WTC11 (cell line): ENCODE data around the gene SMYD3. TPM values are rescaled to one million over a fixed set of nuclear protein-coding genes. Genes with fewer than 3 reads are reported as not detected.

ENCODE experiments used
- ATAC-seq: fragments of 200-7000 bp; cut with Tn5 transposase; 2 replicates; pipeline ENCODE4 v1.10.0; 2021; ENCODE audit warnings: mild to moderate bottlenecking, moderate library complexity
- CTCF ChIA-PET: fragments of 300-600 bp; sonication (Branson Sonifier 250); formaldehyde crosslinking; loops from one replicate; lab custom pipeline; 2021; ENCODE audit warnings: antibody characterized with exemption; lab: Charles Lee
- POLR2A ChIA-PET: fragments of 350-600 bp; sonication (Branson Sonifier 250); formaldehyde crosslinking; loops from one replicate; lab custom pipeline; 2021; ENCODE audit warnings: antibody characterized with exemption; lab: Charles Lee
- DNase-seq: peaks from one replicate; pipeline ENCODE4 v3.0.0; 2021; ENCODE audit warnings: low spot score
- H3K27ac Mint-ChIP-seq: 2 replicates; pipeline ENCODE4 v1.8.0; 2021; ENCODE audit warnings: mixed read lengths
- H3K27me3 Mint-ChIP-seq: 2 replicates; pipeline ENCODE4 v1.8.0; 2021; ENCODE audit warnings: low read depth, mild to moderate bottlenecking, moderate library complexity, mixed read lengths
- H3K36me3 Mint-ChIP-seq: 2 replicates; pipeline ENCODE4 v1.8.0; 2021; ENCODE audit warnings: mixed read lengths
- H3K4me1 Mint-ChIP-seq: 2 replicates; pipeline ENCODE4 v1.8.0; 2022; ENCODE audit warnings: mixed read lengths
- H3K4me3 Mint-ChIP-seq: 2 replicates; pipeline ENCODE4 v1.8.0; 2021; ENCODE audit warnings: mild to moderate bottlenecking, moderate library complexity, mixed read lengths
- H3K9me3 Mint-ChIP-seq: 2 replicates; pipeline ENCODE4 v1.8.0; 2021; ENCODE audit warnings: mixed read lengths
- ATF1 ChIP-seq: sonication (generic); formaldehyde crosslinking; IDR thresholded peaks from 2 replicates; pipeline ENCODE4 v1.8.1; 2023; ENCODE audit warnings: mild to moderate bottlenecking, moderate library complexity, missing genetic modification reagents
- ETV6 ChIP-seq: sonication (generic); formaldehyde crosslinking; IDR thresholded peaks from 2 replicates; pipeline ENCODE4 v1.8.1; 2022; ENCODE audit warnings: mild to moderate bottlenecking, missing genetic modification reagents
- NFE2L1 ChIP-seq: sonication (generic); formaldehyde crosslinking; IDR thresholded peaks from 2 replicates; pipeline ENCODE4 v1.8.1; 2023; ENCODE audit warnings: missing genetic modification reagents
- RORB ChIP-seq: fragments of 250-450 bp; sonication (Bioruptor Pico); IDR thresholded peaks from 2 replicates; pipeline ENCODE4 v1.9.0; 2021; ENCODE audit warnings: mild to moderate bottlenecking
- SP1 ChIP-seq: sonication (generic); formaldehyde crosslinking; conservative IDR thresholded peaks from 2 replicates; pipeline ENCODE4 v1.8.1; 2022; ENCODE audit warnings: missing genetic modification reagents
- ZBTB21 ChIP-seq: sonication (generic); formaldehyde crosslinking; IDR thresholded peaks from 2 replicates; pipeline ENCODE4 v1.8.1; 2023; ENCODE audit warnings: mild to moderate bottlenecking, missing genetic modification reagents, borderline replicate concordance
- ZNF138 ChIP-seq: sonication (generic); formaldehyde crosslinking; conservative IDR thresholded peaks from 2 replicates; pipeline ENCODE4 v1.8.1; 2022; ENCODE audit warnings: mild to moderate bottlenecking, moderate library complexity, missing genetic modification reagents
- ZNF232 ChIP-seq: sonication (generic); formaldehyde crosslinking; IDR thresholded peaks from 2 replicates; pipeline ENCODE4 v1.8.0; 2022; ENCODE audit warnings: mild to moderate bottlenecking, missing genetic modification reagents
- ZNF396 ChIP-seq: fragments of 250-450 bp; sonication (Bioruptor Pico); IDR thresholded peaks from 2 replicates; pipeline ENCODE4 v1.8.0; 2021; ENCODE audit warnings: mild to moderate bottlenecking, moderate library complexity, borderline replicate concordance
- ZNF416 ChIP-seq: fragments of 250-450 bp; sonication (Bioruptor Pico); IDR thresholded peaks from 2 replicates; pipeline ENCODE4 v1.9.0; 2021; ENCODE audit warnings: mild to moderate bottlenecking, inconsistent platforms
- total RNA-seq: library from RNA; stranded (reverse); gene quantifications from 3 replicates; pipeline ENCODE4 v1.2.3, GENCODE V29; 2021
- TF ChIP-seq, protein P1 (sequence below): sonication (generic); formaldehyde crosslinking; IDR thresholded peaks from 2 replicates; pipeline ENCODE4 v1.8.1; 2023; ENCODE audit warnings: mild to moderate bottlenecking, missing genetic modification reagents, moderate library complexity
- TF ChIP-seq, protein P2 (sequence below): sonication (generic); formaldehyde crosslinking; IDR thresholded peaks from 2 replicates; pipeline ENCODE4 v1.8.0; 2022; ENCODE audit warnings: mild to moderate bottlenecking, missing genetic modification reagents
- TF ChIP-seq, protein P3 (sequence below): sonication (generic); formaldehyde crosslinking; IDR thresholded peaks from 2 replicates; pipeline ENCODE4 v1.8.1; 2022; ENCODE audit warnings: mild to moderate bottlenecking, moderate library complexity, missing genetic modification reagents
- TF ChIP-seq, protein P4 (sequence below): sonication (generic); formaldehyde crosslinking; IDR thresholded peaks from 2 replicates; pipeline ENCODE4 v1.8.1; 2022; ENCODE audit warnings: low read depth, mild to moderate bottlenecking, moderate library complexity, missing genetic modification reagents, borderline replicate concordance
- TF ChIP-seq, protein P5 (sequence below): fragments of 250-450 bp; sonication (Bioruptor Pico); IDR thresholded peaks from 2 replicates; pipeline ENCODE4 v2.1.2; 2022; ENCODE audit warnings: mild to moderate bottlenecking, moderate library complexity
- TF ChIP-seq, protein P6 (sequence below): fragments of 250-450 bp; sonication (Bioruptor Pico); IDR thresholded peaks from 2 replicates; pipeline ENCODE4 v1.8.0; 2021; ENCODE audit warnings: mild to moderate bottlenecking

The SMYD3 gene
- total RNA-seq, 1 experiment from 2014 or later = 21.4 TPM

DNA sequence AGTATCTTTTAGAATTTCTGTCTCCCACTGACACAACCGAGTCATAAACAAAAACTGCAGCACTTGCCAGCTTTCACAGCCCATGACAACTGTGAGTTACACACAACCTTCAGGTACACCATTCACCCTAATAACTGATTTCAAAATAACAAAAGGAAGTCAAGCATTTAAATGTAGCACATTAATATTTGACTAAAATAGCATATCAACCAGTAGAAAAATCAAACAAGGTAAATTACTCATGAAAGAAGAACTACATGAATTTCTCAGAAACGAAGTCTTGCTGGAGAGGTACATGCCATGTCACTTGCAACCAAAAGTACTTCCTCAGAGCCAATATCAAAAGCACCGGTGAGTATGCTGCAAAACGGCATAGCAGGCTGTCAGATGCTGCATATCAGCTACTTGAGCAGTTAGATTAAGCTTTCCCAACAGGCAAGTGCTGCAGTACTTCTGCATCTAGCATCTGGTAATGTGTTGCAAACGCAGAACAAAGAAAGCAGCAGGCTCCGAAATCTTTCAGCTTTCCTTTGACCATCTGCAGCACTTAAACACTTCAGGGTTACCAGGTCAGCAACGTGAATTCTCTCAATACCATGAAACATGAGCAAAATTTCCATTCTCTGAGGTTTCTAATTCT lies 223.2 kb downstream of the SMYD3 start (continued):
- TF ChIP-seq, protein P1, sequence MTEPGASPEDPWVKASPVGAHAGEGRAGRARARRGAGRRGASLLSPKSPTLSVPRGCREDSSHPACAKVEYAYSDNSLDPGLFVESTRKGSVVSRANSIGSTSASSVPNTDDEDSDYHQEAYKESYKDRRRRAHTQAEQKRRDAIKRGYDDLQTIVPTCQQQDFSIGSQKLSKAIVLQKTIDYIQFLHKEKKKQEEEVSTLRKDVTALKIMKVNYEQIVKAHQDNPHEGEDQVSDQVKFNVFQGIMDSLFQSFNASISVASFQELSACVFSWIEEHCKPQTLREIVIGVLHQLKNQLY (CRISPR knock-in tag) = no peak
- TF ChIP-seq, protein P2, sequence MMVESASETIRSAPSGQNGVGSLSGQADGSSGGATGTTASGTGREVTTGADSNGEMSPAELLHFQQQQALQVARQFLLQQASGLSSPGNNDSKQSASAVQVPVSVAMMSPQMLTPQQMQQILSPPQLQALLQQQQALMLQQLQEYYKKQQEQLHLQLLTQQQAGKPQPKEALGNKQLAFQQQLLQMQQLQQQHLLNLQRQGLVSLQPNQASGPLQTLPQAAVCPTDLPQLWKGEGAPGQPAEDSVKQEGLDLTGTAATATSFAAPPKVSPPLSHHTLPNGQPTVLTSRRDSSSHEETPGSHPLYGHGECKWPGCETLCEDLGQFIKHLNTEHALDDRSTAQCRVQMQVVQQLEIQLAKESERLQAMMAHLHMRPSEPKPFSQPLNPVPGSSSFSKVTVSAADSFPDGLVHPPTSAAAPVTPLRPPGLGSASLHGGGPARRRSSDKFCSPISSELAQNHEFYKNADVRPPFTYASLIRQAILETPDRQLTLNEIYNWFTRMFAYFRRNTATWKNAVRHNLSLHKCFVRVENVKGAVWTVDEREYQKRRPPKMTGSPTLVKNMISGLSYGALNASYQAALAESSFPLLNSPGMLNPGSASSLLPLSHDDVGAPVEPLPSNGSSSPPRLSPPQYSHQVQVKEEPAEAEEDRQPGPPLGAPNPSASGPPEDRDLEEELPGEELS = no peak
- no peak for TF ChIP-seq ATF1 (CRISPR knock-in tag)

DNA sequence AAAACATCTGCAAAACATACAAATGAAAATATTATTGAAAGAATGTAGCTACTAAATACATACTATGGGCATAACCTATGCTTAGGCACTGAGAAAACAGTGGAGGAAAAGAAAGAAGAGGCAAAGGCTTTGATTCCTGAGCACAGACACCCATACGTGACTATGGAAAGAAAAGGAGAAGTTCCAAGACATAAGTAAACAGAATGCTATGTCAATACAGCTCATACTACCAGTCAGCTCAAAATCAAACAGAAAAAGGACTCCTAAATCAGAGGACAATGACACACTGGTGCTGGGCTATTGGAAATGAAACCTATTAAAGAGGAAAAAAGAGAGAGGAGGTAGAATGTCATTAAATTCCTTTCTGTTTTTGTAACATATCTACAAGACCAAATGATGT lies 225.4 kb downstream of the SMYD3 start:
- H3K4me1 Mint-ChIP-seq = peaks cover 22% of the 10 kb centered on the region
- H3K27ac Mint-ChIP-seq = no peak overlapping the region
- ChIA-PET CTCF (interaction anchor here (0.8 kb wide), 1 partner anchor 74 kb away, joined by 3 read pairs; no protein-coding TSS in a partner anchor), POLR2A (no interaction called here)
- TF ChIP-seq ZNF232 (CRISPR knock-in tag) (no peak), ZNF396 (no peak), SP1 (CRISPR knock-in tag) (no peak), ZNF416 (CRISPR knock-in tag) (no peak)
- H3K4me3 Mint-ChIP-seq = no peak overlapping the region
- no peaks in the 10 kb centered on the region for H3K27me3 Mint-ChIP-seq
- DNase-seq (no peak), ATAC-seq (no peak)
- peaks cover 7% of the 10 kb centered on the region for H3K9me3 Mint-ChIP-seq
- H3K36me3 Mint-ChIP-seq = peaks cover 5% of the 10 kb centered on the region; the same call in 1 of the 2 replicates

DNA sequence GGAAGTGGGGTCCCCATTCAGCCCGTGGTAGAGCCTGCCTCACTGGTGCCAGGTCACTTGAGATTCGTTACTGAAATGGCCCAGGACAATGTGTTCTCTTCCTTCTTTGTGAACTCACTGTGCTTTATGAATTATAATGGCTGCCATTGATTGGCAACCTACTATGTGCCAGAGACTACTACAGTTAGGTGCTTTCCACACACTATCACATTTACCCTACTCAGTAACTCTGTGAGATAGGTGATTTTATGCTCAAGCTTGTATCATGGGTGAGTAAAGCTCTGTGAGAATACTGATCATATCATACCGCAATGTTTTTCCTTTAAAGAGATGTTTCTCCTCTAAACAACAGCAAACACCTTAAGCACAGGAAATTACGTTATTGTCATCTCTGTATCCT lies 225.9 kb downstream of the SMYD3 start:
- CTCF ChIA-PET = interaction anchor here (0.6 to 0.8 kb wide), 2 partner anchors 9 to 74 kb away, joined by 3 to 4 read pairs; no protein-coding TSS in a partner anchor
- Mint-ChIP-seq H3K27me3 (no peaks in the 10 kb centered on the region), H3K9me3 (peaks cover 7% of the 10 kb centered on the region), H3K27ac (no peak overlapping the region), H3K4me3 (no peak overlapping the region), H3K36me3 (peaks cover 5% of the 10 kb centered on the region; the same call in 1 of the 2 replicates), H3K4me1 (peaks cover 22% of the 10 kb centered on the region)
- ATAC-seq = no peak
- TF ChIP-seq NFE2L1 (CRISPR knock-in tag) (no peak), RORB (no peak), ZBTB21 (CRISPR knock-in tag) (no peak), ZNF138 (no peak), ETV6 (no peak), ATF1 (CRISPR knock-in tag) (no peak)
- TF ChIP-seq, protein P3, sequence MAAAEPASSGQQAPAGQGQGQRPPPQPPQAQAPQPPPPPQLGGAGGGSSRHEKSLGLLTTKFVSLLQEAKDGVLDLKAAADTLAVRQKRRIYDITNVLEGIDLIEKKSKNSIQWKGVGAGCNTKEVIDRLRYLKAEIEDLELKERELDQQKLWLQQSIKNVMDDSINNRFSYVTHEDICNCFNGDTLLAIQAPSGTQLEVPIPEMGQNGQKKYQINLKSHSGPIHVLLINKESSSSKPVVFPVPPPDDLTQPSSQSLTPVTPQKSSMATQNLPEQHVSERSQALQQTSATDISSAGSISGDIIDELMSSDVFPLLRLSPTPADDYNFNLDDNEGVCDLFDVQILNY (CRISPR knock-in tag) = no peak
- TF ChIP-seq, protein P4, sequence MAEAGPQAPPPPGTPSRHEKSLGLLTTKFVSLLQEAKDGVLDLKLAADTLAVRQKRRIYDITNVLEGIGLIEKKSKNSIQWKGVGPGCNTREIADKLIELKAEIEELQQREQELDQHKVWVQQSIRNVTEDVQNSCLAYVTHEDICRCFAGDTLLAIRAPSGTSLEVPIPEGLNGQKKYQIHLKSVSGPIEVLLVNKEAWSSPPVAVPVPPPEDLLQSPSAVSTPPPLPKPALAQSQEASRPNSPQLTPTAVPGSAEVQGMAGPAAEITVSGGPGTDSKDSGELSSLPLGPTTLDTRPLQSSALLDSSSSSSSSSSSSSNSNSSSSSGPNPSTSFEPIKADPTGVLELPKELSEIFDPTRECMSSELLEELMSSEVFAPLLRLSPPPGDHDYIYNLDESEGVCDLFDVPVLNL (CRISPR knock-in tag) = no peak
- TF ChIP-seq, protein P5, sequence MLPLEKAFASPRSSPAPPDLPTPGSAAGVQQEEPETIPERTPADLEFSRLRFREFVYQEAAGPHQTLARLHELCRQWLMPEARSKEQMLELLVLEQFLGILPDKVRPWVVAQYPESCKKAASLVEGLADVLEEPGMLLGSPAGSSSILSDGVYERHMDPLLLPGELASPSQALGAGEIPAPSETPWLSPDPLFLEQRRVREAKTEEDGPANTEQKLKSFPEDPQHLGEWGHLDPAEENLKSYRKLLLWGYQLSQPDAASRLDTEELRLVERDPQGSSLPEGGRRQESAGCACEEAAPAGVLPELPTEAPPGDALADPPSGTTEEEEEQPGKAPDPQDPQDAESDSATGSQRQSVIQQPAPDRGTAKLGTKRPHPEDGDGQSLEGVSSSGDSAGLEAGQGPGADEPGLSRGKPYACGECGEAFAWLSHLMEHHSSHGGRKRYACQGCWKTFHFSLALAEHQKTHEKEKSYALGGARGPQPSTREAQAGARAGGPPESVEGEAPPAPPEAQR = no peak
- TF ChIP-seq, protein P6, sequence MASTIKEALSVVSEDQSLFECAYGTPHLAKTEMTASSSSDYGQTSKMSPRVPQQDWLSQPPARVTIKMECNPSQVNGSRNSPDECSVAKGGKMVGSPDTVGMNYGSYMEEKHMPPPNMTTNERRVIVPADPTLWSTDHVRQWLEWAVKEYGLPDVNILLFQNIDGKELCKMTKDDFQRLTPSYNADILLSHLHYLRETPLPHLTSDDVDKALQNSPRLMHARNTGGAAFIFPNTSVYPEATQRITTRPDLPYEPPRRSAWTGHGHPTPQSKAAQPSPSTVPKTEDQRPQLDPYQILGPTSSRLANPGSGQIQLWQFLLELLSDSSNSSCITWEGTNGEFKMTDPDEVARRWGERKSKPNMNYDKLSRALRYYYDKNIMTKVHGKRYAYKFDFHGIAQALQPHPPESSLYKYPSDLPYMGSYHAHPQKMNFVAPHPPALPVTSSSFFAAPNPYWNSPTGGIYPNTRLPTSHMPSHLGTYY = no peak
- POLR2A ChIA-PET = no interaction called here
- DNase-seq = no peak
